Left lung (tissue), 10 donors: Measurements from ENCODE around the gene VSIG2. TPM values are rescaled to one million over a fixed set of nuclear protein-coding genes. Genes with fewer than 3 reads are reported as not detected.
A peak's percentile ranks its signal among the peaks of the same experiment; 100 is the strongest.

ENCODE experiments used
- ATAC-seq: fragments of 200-7000 bp; cut with Tn5 transposase; one replicate; pipeline ENCODE4 v1.9.1; 2020; ENCODE audit warnings: moderate library complexity
- DNase-seq, 4 donors: peaks; one replicate each; pipeline ENCODE4 v3.0.0-alpha.2; 2013 to 2020
- H3K27ac ChIP-seq, 2 donors: fragments of 200-600 bp; sonication (generic) in 1 of 2; one replicate each; pipeline versions ENCODE4 v1.5.0 to v1.8.0; 2020 to 2021
- H3K27me3 ChIP-seq, 2 donors: fragments of 200-600 bp; sonication (generic) in 1 of 2; one replicate each; pipeline versions ENCODE4 v1.5.0 to v1.8.0; 2020 to 2021
- H3K36me3 ChIP-seq, 2 donors: fragments of 200-600 bp; sonication (generic) in 1 of 2; one replicate each; pipeline versions ENCODE4 v1.5.0 to v1.8.0; 2020 to 2021
- H3K4me1 ChIP-seq, 2 donors: fragments of 200-600 bp; one replicate each; pipeline ENCODE4 v1.8.0; 2021
- H3K4me3 ChIP-seq, 2 donors: fragments of 200-600 bp; sonication (generic) in 1 of 2; one replicate each; pipeline versions ENCODE4 v1.5.0 to v1.8.0; 2020 to 2021; ENCODE audit warnings: mild to moderate bottlenecking in 1 of 2
- H3K9me3 ChIP-seq, 2 donors: fragments of 200-600 bp; sonication (generic) in 1 of 2; one replicate each; pipeline versions ENCODE4 v1.5.0 to v1.8.0; 2020 to 2021
- CTCF ChIP-seq, 2 donors: fragments of 200-600 bp; sonication (generic) in 1 of 2; IDR thresholded peaks; one replicate each; pipeline versions ENCODE4 v1.5.0 to v1.8.0; 2021; ENCODE audit warnings: antibody characterized with exemption in 2 of 2
- intact Hi-C, 2 donors: fragments of 100-400 bp; cut with DNase I; formaldehyde crosslinking; loops; one replicate each; pipeline versions ENCODE4 v1.11.2 to v1.14.2; 2022
- polyA plus RNA-seq, 6 donors: library from polyadenylated mRNA; unstranded; fragments of 120-200 nt; gene quantifications; one replicate each; pipeline ENCODE4 v1.2.1, GENCODE V29; 2013; ENCODE audit not compliant: insufficient read length in 6 of 6
- total RNA-seq, 2 donors: library from RNA; stranded (reverse); fragmentation: NEBNext Ultra II Directional; extraction: Animal tissue kit (Norgen Biotek cat#: 25700); gene quantifications; one replicate each; pipeline ENCODE4 v1.2.1, GENCODE V29; 2021
- donor health status: DM: no; HTN: yes; CAD: no.
- donor health status: DM: no; HTN: no; CAD: no.

VSIG2 gene
- total and polyA plus RNA-seq, 8 donors = 16.0 to 35.6 (median 27.5) TPM

- Histone ChIP-seq H3K27me3 (peaks cover 33 to 70% of the 10 kb centered on the region in 2 donors), H3K4me3 (peak overlapping the region; percentile 64 to 66), H3K9me3 (no peaks in the 10 kb centered on the region), H3K4me1 (peaks cover 4 to 66% of the 10 kb centered on the region in 2 donors), H3K36me3 (peaks cover 0 to 11% of the 10 kb centered on the region in 2 donors), H3K27ac (peak overlapping the region; percentile 86 to 89)
- intact Hi-C loops = loop anchor here in 1 of 2 donors (10.0 kb wide), 1 partner anchor 84 kb away; the partner anchor contains the start of genes SIAE and SPA17
- TF ChIP-seq CTCF (IDR thresholded peaks at IDR 0.05) = peak; percentile 60 to 77
- DNase-seq (peak in 3 of 4 donors; percentile 81 to 93 (median 87)), ATAC-seq (peak; percentile 72)
These were observed 6.6 kb upstream of the VSIG2 start for GRCh38 chr11:124758355-124759265.

GRCh38 chr11:124757320-124757719, 5.3 kb upstream of the VSIG2 start:
- Histone ChIP-seq H3K27ac (no peak overlapping the region), H3K4me3 (no peak overlapping the region), H3K36me3 (peaks cover 0 to 11% of the 10 kb centered on the region in 2 donors), H3K9me3 (no peaks in the 10 kb centered on the region), H3K4me1 (peaks cover 11 to 67% of the 10 kb centered on the region in 2 donors), H3K27me3 (peaks cover 25 to 63% of the 10 kb centered on the region in 2 donors)
- no peak for TF ChIP-seq CTCF (IDR thresholded peaks at IDR 0.05)
- ATAC-seq (no peak), DNase-seq (no peak)
- intact Hi-C loops = loop anchor here in 1 of 2 donors (10.0 kb wide), 1 partner anchor 83 kb away; the partner anchor contains the start of genes SIAE and SPA17

- no peak for ATAC-seq
- DNase-seq = no peak
- Histone ChIP-seq H3K27ac (peak overlapping the region in 1 of 2 donors; percentile 8), H3K27me3 (peaks cover 20 to 63% of the 10 kb centered on the region in 2 donors), H3K4me3 (no peak overlapping the region), H3K36me3 (peaks cover 0 to 11% of the 10 kb centered on the region in 2 donors), H3K9me3 (no peaks in the 10 kb centered on the region), H3K4me1 (peaks cover 14 to 67% of the 10 kb centered on the region in 2 donors)
- intact Hi-C loops = loop anchor here in 1 of 2 donors (10.0 kb wide), 1 partner anchor 82 kb away; the partner anchor contains the start of genes SIAE and SPA17
- no peak for TF ChIP-seq CTCF (IDR thresholded peaks at IDR 0.05)
These were observed 4.7 kb upstream of the VSIG2 start for GRCh38 chr11:124756753-124757227.

- H3K4me1 ChIP-seq = peaks cover 15 to 70% of the 10 kb centered on the region in 2 donors
- H3K36me3 ChIP-seq = peaks cover 0 to 11% of the 10 kb centered on the region in 2 donors
- no peaks in the 10 kb centered on the region for H3K9me3 ChIP-seq
- H3K27ac ChIP-seq = peak overlapping the region in 1 of 2 donors; percentile 8
- DNase-seq (no peak), ATAC-seq (no peak)
- peaks cover 19 to 63% of the 10 kb centered on the region in 2 donors for H3K27me3 ChIP-seq
- intact Hi-C loops = loop anchor here in 1 of 2 donors (10.0 kb wide), 1 partner anchor 81 kb away; the partner anchor contains the start of genes SIAE and SPA17
- H3K4me3 ChIP-seq = no peak overlapping the region
- no peak for TF ChIP-seq CTCF (IDR thresholded peaks at IDR 0.05)
These were observed 4.1 kb upstream of the VSIG2 start for GRCh38 chr11:124756033-124756752.
